B cell (primary cell): Measurements from ENCODE around the gene RABEP1. TPM values are rescaled to one million over a fixed set of nuclear protein-coding genes. Genes with fewer than 3 reads are reported as not detected.

ENCODE experiments used
- ATAC-seq: fragments of 200-7000 bp; cut with Tn5 transposase; one replicate; pipeline ENCODE4 v1.10.0; 2021; ENCODE audit warnings: low read depth, mild to moderate bottlenecking, moderate number of reproducible peaks, moderate library complexity
- CTCF ChIA-PET: fragments of 350-600 bp; sonication (Branson Sonifier 250); formaldehyde crosslinking; loops from one replicate; lab custom pipeline; 2021; ENCODE audit warnings: antibody characterized with exemption, inconsistent platforms; lab: Charles Lee
- POLR2A ChIA-PET: fragments of 350-600 bp; sonication (Branson Sonifier 250); formaldehyde crosslinking; loops from one replicate; lab custom pipeline; 2021; ENCODE audit warnings: antibody characterized with exemption; lab: Charles Lee
- DNase-seq: peaks from one replicate; pipeline ENCODE4 v3.0.0; 2013
- H2AFZ ChIP-seq: 2 replicates; pipeline ENCODE4 v1.6.1; 2012; ENCODE audit warnings: mild to moderate bottlenecking, low read depth, low read length; ENCODE audit not compliant: insufficient read depth, poor library complexity, severe bottlenecking
- H3K27ac ChIP-seq, 2 donors: 1 replicate in 1 of 2; 2 replicates in 1 of 2; pipeline ENCODE4 v1.5.1; 2012 to 2013; ENCODE audit warnings: low read length in 2 of 2, mild to moderate bottlenecking in 2 of 2, moderate library complexity in 1 of 2
- H3K27me3 ChIP-seq, 4 experiments: fragments of 200-600 bp in 1 of 4; sonication (generic) in 1 of 4; replicated peaks in 1 of 4; 1 replicate in 2 of 4; 2 replicates in 2 of 4; pipeline versions ENCODE4 v1.6.1 to v1.7.0; 2013 to 2016; ENCODE audit warnings: low read length in 3 of 4, mild to moderate bottlenecking in 2 of 4, mixed read lengths in 1 of 4, moderate library complexity in 1 of 4; ENCODE audit not compliant: insufficient read depth in 4 of 4, control insufficient read depth in 3 of 4; ENCODE audit errors: control extremely low read depth in 1 of 4
- H3K36me3 ChIP-seq, 2 experiments: replicated peaks in 1 of 2; 1 replicate in 1 of 2; 2 replicates in 1 of 2; pipeline versions ENCODE4 v1.6.1 to v1.7.1; 2013; ENCODE audit warnings: low read length in 1 of 2; ENCODE audit not compliant: insufficient read depth in 2 of 2, control insufficient read depth in 1 of 2; ENCODE audit errors: control extremely low read depth in 1 of 2, extremely low read depth in 1 of 2
- H3K4me1 ChIP-seq, 2 donors: fragments of 200-600 bp in 1 of 2; sonication (generic) in 1 of 2; 1 replicate in 1 of 2; 2 replicates in 1 of 2; pipeline versions ENCODE4 v1.5.1 to v1.6.1; 2013 to 2017; ENCODE audit warnings: low read length in 2 of 2; ENCODE audit not compliant: control insufficient read depth in 2 of 2, insufficient read depth in 2 of 2
- H3K4me2 ChIP-seq: replicated peaks from 2 replicates; pipeline ENCODE3; 2012; ENCODE audit warnings: mild to moderate bottlenecking, low read depth, low read length; ENCODE audit not compliant: poor library complexity, severe bottlenecking
- H3K4me3 ChIP-seq, 5 experiments: fragments of 200-600 bp in 1 of 5; sonication (generic) in 1 of 5; 1 replicate in 3 of 5; 2 replicates in 2 of 5; pipeline versions ENCODE4 v1.5.1 to v1.7.0; 2011 to 2016; ENCODE audit warnings: low read length in 4 of 5, mild to moderate bottlenecking in 4 of 5, low read depth in 2 of 5, control low read depth in 1 of 5, moderate library complexity in 1 of 5; ENCODE audit not compliant: insufficient read depth in 1 of 5; ENCODE audit errors: control extremely low read depth in 1 of 5, extremely low read depth in 1 of 5
- H3K79me2 ChIP-seq: fragments of 200-600 bp; sonication (generic); one replicate; pipeline ENCODE4 v1.6.0; 2016; ENCODE audit warnings: low read length; ENCODE audit not compliant: control insufficient read depth, insufficient read depth
- H3K9ac ChIP-seq: fragments of 200-600 bp; sonication (generic); 2 replicates; pipeline ENCODE4 v1.6.1; 2017; ENCODE audit warnings: mild to moderate bottlenecking, low read length, moderate library complexity
- H3K9me3 ChIP-seq, 3 donors: one replicate each; pipeline versions ENCODE4 v1.6.1 to v1.7.1; 2013; ENCODE audit warnings: low read length in 2 of 3; ENCODE audit not compliant: control insufficient read depth in 2 of 3, insufficient read depth in 1 of 3; ENCODE audit errors: control extremely low read depth in 1 of 3
- H4K20me1 ChIP-seq: 2 replicates; pipeline ENCODE4 v1.6.0; 2012; ENCODE audit warnings: mild to moderate bottlenecking, low read length; ENCODE audit not compliant: insufficient read depth, control insufficient read depth, poor library complexity, severe bottlenecking
- H3K27ac Mint-ChIP-seq: one replicate; pipeline ENCODE4 v1.8.0; 2021; ENCODE audit warnings: mixed read lengths
- H3K27me3 Mint-ChIP-seq: one replicate; pipeline ENCODE4 v1.8.0; 2021; ENCODE audit warnings: mixed read lengths
- H3K4me1 Mint-ChIP-seq: one replicate; pipeline ENCODE4 v1.8.0; 2021; ENCODE audit warnings: mixed read lengths
- H3K4me3 Mint-ChIP-seq: one replicate; pipeline ENCODE4 v1.8.0; 2021; ENCODE audit warnings: mixed read lengths
- H3K9me3 Mint-ChIP-seq: one replicate; pipeline ENCODE4 v1.8.0; 2022; ENCODE audit warnings: mixed read lengths; ENCODE audit not compliant: insufficient read depth
- CTCF ChIP-seq: fragments of 200-600 bp; IDR thresholded peaks from one replicate; pipeline ENCODE4 v1.8.0; 2022; ENCODE audit warnings: antibody characterized with exemption, mild to moderate bottlenecking
- EZH2 ChIP-seq: IDR thresholded peaks from 2 replicates; pipeline ENCODE4 v1.6.1; 2012; ENCODE audit warnings: borderline replicate concordance, low read depth, mild to moderate bottlenecking, moderate library complexity, low read length; ENCODE audit not compliant: insufficient read depth, poor library complexity, severe bottlenecking
- WGBS: methylation state at CpG from one replicate; pipeline ENCODE4 v1.1.5; 2013; ENCODE audit warnings: missing lambda C conversion rate; ENCODE audit not compliant: insufficient coverage; 5-methylcytosine and 5-hydroxymethylcytosine counted together
- intact Hi-C: fragments of 100-400 bp; cut with micrococcal nuclease; formaldehyde crosslinking; loops from one replicate; pipeline ENCODE4 v1.10.0; 2022
- polyA plus RNA-seq: library from polyadenylated mRNA; depleted of rRNA; stranded (reverse); fragments of >200 nt; gene quantifications from 2 replicates; pipeline ENCODE4 v1.2.3, GENCODE V29; 2012
- total RNA-seq, 2 donors: library from RNA; stranded (reverse); fragments of 120-200 nt in 1 of 2; gene quantifications; 1 replicate in 1 of 2; 2 replicates in 1 of 2; pipeline versions ENCODE4 v1.2.3 to v1.2.4, GENCODE V29; 2013 to 2022

RABEP1 gene
- total and polyA plus RNA-seq, 2 donors (not counting 1 experiment from before 2014, with no cell fraction given), result 24.2 to 86.1 TPM

GRCh38 chr17:5424909-5425308 is 142.8 kb downstream of the RABEP1 start:
- ChIA-PET CTCF (no interaction called here), POLR2A (no interaction called here)
- Histone ChIP-seq H3K4me1 (peaks cover 9 to 12% of the 10 kb centered on the region in 2 donors), H3K9ac (no peak overlapping the region), H3K36me3 (peaks cover 7 to 83% of the 10 kb centered on the region in 2 experiments), H3K4me3 (no peak overlapping the region), H3K27me3 (no peaks in the 10 kb centered on the region), H3K9me3 (no peaks in the 10 kb centered on the region), H4K20me1 (peaks cover 52% of the 10 kb centered on the region), H3K27ac (no peak overlapping the region), H3K79me2 (peaks cover 80% of the 10 kb centered on the region), H2AFZ (no peak overlapping the region), H3K4me2 (no peak overlapping the region)
- ATAC-seq (no peak), DNase-seq (no peak)
- Mint-ChIP-seq H3K27ac (no peak overlapping the region), H3K27me3 (no peaks in the 10 kb centered on the region), H3K4me3 (no peak overlapping the region), H3K9me3 (no peaks in the 10 kb centered on the region), H3K4me1 (peaks cover 37% of the 10 kb centered on the region)
- intact Hi-C loops, result no loop called here
- no peak for TF ChIP-seq CTCF
- no peak for TF ChIP-seq EZH2
- no CpG with 5 or more reads among the region's 1 CpG for WGBS

- CTCF ChIA-PET, result interaction anchor here (0.7 kb wide), 2 partner anchors 21 to 232 kb away, joined by 3 read pairs; no protein-coding TSS in a partner anchor
- no peak overlapping the region for H3K4me3 ChIP-seq
- no peaks in the 10 kb centered on the region for H3K27me3 Mint-ChIP-seq
- H3K4me3 Mint-ChIP-seq, result no peak overlapping the region
- ATAC-seq (no peak), DNase-seq (no peak)
- POLR2A ChIA-PET, result interaction anchor here (0.7 kb wide), 1 partner anchor 60 kb away, joined by 5 read pairs; no protein-coding TSS in a partner anchor
- no peak overlapping the region for H2AFZ ChIP-seq
- H3K9me3 ChIP-seq, result no peaks in the 10 kb centered on the region
- H3K4me2 ChIP-seq, result no peak overlapping the region
- intact Hi-C loops, result no loop called here
- H3K79me2 ChIP-seq, result peaks cover 79% of the 10 kb centered on the region
- TF ChIP-seq EZH2, result no peak
- TF ChIP-seq CTCF, result no peak
- no peak overlapping the region for H3K27ac ChIP-seq
- peaks cover 5 to 7% of the 10 kb centered on the region in 2 donors for H3K4me1 ChIP-seq
- no peak overlapping the region for H3K27ac Mint-ChIP-seq
- H3K9ac ChIP-seq, result no peak overlapping the region
- H4K20me1 ChIP-seq, result peaks cover 50% of the 10 kb centered on the region
- no peaks in the 10 kb centered on the region for H3K9me3 Mint-ChIP-seq
- H3K36me3 ChIP-seq, result peaks cover 7 to 91% of the 10 kb centered on the region in 2 experiments
- peaks cover 31% of the 10 kb centered on the region for H3K4me1 Mint-ChIP-seq
- H3K27me3 ChIP-seq, result no peaks in the 10 kb centered on the region
- WGBS, result 0% methylated on average over 1 of the region's 3 CpGs
Measured at GRCh38 chr17:5425826-5426225, 143.7 kb downstream of the RABEP1 start.
